NCI-H510A treated with DMSO at 0.1 percent for 48 hours (cell line): ENCODE measurements around the gene BPIFB2.
"Not testable (repeated sequence)": the region's sequence is repeated elsewhere in the genome, so short reads cannot be mapped to it uniquely, and the experiment has no call there.

Experiments used
- DNase-seq: peaks from one replicate; lab custom pipeline; 2025; lab: John Stamatoyannopoulos, UW

The BPIFB2 gene

GRCh38 chr20:33034901-33035492, 27.5 kb downstream of the BPIFB2 start:
- no peak for DNase-seq

GRCh38 chr20:33037456-33037855, 30.0 kb downstream of the BPIFB2 start:
- DNase-seq, result no peak

- DNase-seq, result no peak
These were observed 30.7 kb downstream of the BPIFB2 start for GRCh38 chr20:33038243-33038642.

GRCh38 chr20:33042430-33042829, 34.9 kb downstream of the BPIFB2 start:
- no peak for DNase-seq

GRCh38 chr20:33042983-33043730, 35.7 kb downstream of the BPIFB2 start:
- DNase-seq, result no peak

GRCh38 chr20:33043731-33044181, 36.3 kb downstream of the BPIFB2 start:
- no peak for DNase-seq

- not testable (repeated sequence) for DNase-seq
These were observed 37.7 kb downstream of the BPIFB2 start for GRCh38 chr20:33045129-33045721.

- DNase-seq, result no peak
These were observed 38.9 kb downstream of the BPIFB2 start for GRCh38 chr20:33046412-33046811.

GRCh38 chr20:33051333-33051732, 43.8 kb downstream of the BPIFB2 start:
- no peak for DNase-seq

- DNase-seq, result no peak
These were observed 46.0 kb downstream of the BPIFB2 start, which contains the start of gene BPIFB3 for GRCh38 chr20:33053291-33054106. Gene BPIFB3, plus strand, starts transcription at chr20:33053903. Its CDS starts 1,533 bp downstream, at chr20:33055436.

- DNase-seq, result no peak
These were observed 46.9 kb downstream of the BPIFB2 start for GRCh38 chr20:33054381-33054780.

GRCh38 chr20:33054791-33055190, 47.3 kb downstream of the BPIFB2 start:
- DNase-seq, result no peak

GRCh38 chr20:33059136-33059535, 51.6 kb downstream of the BPIFB2 start:
- DNase-seq, result no peak

GRCh38 chr20:33059741-33060390, 52.4 kb downstream of the BPIFB2 start:
- no peak for DNase-seq

- no peak for DNase-seq
These were observed 54.1 kb downstream of the BPIFB2 start for GRCh38 chr20:33061658-33062028.

- DNase-seq, result no peak
These were observed 54.8 kb downstream of the BPIFB2 start for GRCh38 chr20:33062105-33062824.

GRCh38 chr20:33062825-33063149, 55.3 kb downstream of the BPIFB2 start:
- no peak for DNase-seq

GRCh38 chr20:33063271-33063670, 55.8 kb downstream of the BPIFB2 start:
- no peak for DNase-seq

GRCh38 chr20:33064572-33065287, 57.2 kb downstream of the BPIFB2 start:
- DNase-seq, result no peak

GRCh38 chr20:33065785-33066184, 58.3 kb downstream of the BPIFB2 start:
- DNase-seq, result no peak

- DNase-seq, result no peak
These were observed 60.3 kb downstream of the BPIFB2 start for GRCh38 chr20:33067806-33068205.
